HG03103 (cell line): ENCODE results near the gene ACOX3.
"Not testable (repeated sequence)": the region's sequence is repeated elsewhere in the genome, so short reads cannot be mapped to it uniquely, and the experiment has no call there.

ENCODE experiments used
- ATAC-seq: cut with Tn5 transposase; IDR thresholded peaks from one replicate; pipeline ENCODE4 v1.9.1; 2021; ENCODE audit warnings: low read depth; ENCODE audit not compliant: unreplicated experiment

The ACOX3 gene

DNA sequence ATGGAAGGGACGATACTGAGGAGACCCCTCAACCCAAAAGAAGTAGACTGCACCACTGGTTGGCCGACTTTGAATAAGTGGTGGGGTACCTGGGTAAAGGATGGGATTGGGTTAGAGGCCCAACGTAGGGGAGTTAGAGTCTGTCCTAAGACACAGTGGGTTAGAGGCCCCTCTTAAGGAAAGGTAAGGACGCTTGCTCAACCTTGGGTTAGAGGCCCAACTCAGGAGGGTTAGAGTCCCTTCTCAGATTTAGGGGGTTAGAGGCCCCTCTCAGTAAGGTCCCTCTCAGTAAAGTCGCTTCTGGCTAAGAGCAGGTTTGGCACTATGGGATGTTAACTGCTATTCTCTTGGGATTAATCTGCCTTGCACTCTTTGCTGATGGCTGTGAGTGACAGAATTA, 81.3 kb downstream of the ACOX3 start:
- no peak for ATAC-seq

GRCh38 chr4:8356856-8357255, 83.7 kb downstream of the ACOX3 start:
- no peak for ATAC-seq

DNA sequence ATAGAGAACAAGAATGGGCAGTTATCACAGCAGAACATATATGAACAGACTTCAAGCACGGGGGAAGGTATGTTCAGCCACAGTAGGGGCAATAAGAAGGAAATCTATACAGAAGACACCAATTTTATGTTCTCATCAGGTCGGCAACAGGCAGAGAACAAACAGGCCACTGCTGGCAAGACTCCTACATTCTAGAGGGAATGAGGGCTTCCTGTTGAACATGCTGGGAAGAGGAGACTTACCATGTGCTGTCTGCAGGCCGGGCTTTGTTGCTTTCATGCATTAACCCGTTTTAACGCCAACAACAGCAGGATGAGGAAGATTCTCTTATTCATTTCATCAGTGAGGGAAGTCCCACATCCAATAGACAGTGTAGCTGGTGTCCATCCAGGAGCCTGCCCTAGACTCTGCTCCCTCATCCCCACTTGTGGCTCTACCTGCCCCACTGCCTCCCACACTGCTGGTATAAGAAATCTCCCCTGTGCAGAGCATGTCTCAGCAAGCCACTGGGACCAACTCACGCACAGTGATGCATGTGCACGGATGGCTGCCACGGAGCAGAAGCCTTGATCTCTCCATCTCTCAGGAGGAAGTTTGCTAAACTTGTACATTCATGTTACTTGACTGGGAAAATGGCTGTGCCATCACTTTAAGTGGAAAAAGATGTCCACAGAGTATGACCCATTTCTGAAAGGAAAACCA, 84.5 kb downstream of the ACOX3 start:
- ATAC-seq = no peak

DNA sequence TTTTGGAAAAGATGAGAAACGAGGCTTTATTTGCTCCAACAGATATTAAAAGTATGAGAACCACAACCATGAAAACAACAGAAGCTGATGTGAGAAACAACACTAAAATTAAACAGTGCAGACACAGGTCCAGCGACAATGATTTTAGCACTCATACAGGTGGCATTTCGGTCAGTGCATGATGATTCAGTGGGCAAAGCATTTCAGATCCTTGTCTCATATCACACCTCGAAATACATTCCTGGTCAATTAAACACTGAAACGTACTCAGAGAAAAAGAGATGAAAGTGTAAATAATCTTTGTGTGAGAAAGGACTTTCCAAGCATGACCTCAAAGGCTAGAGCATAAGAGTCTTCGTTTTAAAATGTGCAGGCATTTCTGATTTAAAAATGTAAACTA, 85.2 kb downstream of the ACOX3 start:
- ATAC-seq = no peak

- no peak for ATAC-seq
Observed at GRCh38 chr4:8353912-8354453, 86.5 kb downstream of the ACOX3 start.

DNA sequence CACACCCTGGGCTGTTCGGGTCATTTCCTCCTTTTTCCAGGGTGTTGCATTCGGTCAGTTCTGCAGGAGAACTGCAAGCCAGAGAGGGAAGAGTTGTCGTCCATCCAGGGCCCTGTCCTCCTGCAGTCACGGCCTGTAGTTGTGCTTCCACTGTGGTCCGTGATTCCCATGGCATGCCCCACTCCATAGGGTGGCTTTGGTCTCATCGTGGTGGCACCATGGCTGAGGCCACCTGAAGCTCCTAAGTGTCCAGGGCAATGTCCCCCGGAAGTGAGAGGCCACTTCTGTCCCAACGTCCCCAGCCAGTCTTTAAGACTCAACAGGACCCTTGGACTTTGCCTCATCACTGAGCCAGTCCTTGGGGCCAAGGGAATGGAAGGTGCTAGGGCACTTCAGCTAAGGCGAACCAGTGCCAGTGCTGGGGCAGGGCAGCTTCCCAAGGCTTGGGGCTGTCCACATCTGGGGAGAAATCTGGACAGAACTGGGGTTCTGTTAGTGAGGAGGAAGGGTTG, 87.3 kb downstream of the ACOX3 start:
- ATAC-seq = no peak

DNA sequence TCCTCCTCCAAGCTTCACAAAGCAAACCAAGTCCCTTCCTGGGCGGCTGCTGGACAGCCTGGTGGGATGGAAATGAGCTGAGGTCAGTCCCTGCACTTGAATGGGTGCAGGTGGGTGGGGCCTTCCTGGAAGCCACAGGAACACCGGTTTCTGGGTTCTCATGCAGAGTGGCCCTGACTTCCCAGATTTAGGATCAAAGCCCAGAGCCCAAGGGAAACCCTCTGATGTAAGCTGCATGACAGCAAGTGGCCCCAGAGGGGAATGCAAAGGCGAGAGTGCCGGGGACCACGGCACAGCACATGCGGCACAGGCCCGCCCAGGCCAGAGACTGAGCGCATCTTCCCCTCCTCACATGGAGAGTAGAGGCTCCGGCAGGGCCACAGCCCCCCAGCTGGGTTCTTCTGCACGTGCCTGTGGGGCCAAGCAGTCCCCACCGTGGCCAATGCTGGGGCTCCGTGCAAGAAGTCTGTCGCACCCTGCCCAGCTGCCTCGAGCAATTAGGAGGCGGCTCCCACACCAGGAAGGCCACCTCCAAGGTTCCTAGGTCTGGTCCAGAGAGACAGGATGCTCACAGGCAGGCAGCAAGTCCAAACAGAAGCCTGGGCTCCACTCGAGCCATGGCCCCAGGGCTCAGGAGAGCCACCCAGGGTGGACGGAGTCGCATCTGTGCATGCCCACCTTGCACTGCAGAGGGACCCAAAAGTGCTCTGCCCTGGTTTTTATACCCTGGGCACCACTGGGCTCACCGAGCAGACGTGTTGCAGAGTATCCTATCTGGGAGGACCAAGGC, 88.0 kb downstream of the ACOX3 start:
- no peak for ATAC-seq

- no peak for ATAC-seq
Observed at GRCh38 chr4:8351931-8352367, 88.6 kb downstream of the ACOX3 start.

DNA sequence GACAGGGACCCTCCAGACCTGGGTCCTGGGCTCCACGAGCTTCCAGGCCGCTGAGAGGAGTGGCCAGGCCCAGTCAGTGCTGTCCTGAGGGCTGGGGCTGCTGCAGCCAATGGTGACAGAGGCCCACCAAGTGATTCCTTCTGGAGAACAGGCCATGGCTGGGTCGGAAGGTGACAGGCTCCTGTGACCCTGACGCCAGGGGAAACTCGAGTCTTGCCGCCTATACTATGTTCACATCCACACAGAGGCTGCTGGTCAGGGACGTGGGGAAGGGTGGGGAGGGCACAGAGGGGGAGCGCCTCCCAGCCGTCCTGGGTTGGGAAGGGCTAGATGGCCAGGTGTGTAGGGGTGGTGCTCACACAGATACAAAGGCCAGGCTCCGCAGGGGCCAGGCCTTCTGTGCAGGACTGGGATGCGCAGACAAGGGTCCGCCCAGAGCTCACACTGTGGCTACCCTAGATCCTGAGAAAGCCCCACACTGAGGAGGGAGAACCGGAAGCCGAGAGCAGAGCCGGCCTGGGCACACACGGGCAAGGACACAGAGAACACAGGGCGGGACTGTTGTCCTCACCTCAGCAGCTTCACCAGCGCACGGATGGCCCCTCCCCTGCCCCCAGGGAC, 89.6 kb downstream of the ACOX3 start:
- no peak for ATAC-seq

DNA sequence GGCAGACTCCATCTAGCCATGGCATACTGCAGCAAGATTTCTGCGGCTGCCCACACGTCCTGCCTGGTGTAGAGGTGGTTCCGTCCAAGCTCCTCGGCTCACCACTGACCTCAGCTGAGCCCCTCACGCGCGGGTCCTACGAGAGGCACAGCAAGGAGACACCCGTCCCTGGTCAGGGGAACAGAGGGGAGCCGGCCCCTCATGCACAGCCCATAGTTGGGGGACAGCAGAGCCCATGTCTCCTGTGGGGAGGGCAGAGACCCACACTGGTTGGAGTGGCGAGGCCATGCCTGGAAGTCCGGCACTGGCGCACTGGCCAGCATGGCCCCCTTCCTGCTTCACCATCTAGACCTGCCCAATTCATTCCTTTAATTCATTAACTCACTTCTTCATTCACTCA, 90.2 kb downstream of the ACOX3 start:
- no peak for ATAC-seq

- ATAC-seq = no peak
Observed at GRCh38 chr4:8349664-8350236, 90.8 kb downstream of the ACOX3 start.

DNA sequence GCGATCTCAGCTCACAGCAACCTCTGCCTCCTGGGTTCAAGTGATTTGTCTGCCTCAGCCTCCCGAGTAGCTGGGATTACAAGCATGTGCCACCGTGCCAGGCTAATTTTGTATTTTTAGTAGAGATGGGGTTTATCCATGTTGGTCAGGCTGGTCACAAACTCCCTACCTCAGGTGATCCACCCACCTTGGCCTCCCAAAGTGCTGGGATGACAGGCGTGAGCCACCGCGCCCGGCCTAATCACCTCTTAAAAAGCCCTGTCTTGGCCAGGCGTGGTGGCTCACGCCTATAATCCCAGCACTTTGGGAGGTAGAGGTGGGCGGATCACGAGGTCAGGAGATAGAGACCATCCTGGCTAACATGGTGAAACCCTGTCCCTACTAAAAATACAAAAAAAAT, 91.3 kb downstream of the ACOX3 start:
- ATAC-seq = not testable (repeated sequence)

DNA sequence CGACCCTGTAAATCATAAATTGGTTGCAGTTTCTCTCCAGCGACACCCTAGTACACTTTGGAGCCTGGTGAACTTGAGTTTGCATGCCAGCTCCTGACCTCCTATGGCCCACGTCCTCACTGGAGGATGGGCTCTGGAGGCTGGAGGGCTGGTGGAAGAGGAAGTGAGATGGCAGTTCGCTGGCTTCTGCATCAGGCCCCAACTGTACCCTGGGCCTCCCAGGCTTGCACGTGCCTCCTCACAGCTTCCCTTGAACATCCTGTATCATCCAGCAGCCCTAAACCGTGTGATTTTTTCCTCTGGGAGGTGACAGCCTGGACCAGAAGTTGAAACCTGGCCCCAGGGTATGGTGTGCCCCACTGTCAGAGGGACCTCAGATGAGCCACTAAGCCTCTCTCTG, 92.5 kb downstream of the ACOX3 start:
- ATAC-seq = no peak

DNA sequence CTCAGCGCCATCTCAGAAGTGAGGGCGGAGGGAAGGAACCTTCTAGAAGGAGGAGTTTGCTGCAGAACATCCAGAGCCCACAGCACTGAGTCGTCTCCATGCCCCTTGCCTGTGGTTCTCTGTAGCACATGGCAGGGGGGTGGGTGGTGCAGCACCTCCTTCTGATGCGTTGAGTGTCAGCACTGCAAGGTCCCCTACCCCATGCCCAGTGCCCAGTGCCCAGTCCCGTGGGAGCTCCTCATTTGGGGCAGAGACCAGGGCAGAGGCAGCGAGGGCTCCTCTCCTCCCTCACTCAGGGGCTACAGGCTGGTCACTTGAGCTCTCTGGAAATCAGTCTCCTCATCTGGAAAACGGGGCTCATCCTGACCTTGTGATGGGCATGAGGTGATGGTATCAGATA, 92.9 kb downstream of the ACOX3 start:
- ATAC-seq = no peak

DNA sequence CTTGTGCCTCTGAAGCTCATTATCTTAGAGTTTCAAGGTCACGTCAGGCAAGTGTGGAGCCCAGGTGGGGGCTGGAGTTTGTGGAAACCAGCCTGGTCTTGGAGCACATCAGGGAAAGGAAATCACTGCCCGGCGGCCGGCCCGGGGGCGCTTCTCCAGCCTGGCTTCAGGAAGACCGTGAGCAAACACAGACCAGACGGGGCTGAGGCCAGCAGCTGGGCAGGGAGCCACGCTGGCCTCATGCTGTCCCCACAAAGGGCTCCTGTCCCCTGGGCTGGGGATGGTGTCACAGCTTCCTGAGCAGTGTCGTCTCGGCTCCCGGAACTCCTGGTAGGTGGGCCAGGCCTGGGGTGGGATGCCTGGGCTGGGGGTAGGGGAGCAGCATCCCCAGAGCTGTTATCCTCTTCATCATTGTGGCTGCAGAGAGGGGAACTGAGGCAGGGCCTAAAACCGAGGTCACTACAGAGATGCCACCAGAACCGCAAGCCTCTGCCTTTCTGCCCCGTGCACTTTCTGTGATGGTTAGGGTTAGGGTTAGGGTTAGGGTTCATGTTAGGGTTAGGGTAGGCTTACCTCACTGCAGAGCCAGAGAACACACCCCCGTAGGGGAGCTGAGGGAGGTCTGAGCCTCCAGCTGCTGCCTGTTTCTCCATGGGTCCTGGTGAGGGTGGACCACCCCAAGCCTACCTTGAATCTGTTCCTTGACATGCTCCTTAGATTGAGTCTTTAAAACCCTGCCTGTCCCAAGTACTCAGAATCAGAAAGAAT, 93.5 kb downstream of the ACOX3 start:
- no peak for ATAC-seq

- ATAC-seq = no peak
Observed at GRCh38 chr4:8345946-8346814, 94.3 kb downstream of the ACOX3 start.

DNA sequence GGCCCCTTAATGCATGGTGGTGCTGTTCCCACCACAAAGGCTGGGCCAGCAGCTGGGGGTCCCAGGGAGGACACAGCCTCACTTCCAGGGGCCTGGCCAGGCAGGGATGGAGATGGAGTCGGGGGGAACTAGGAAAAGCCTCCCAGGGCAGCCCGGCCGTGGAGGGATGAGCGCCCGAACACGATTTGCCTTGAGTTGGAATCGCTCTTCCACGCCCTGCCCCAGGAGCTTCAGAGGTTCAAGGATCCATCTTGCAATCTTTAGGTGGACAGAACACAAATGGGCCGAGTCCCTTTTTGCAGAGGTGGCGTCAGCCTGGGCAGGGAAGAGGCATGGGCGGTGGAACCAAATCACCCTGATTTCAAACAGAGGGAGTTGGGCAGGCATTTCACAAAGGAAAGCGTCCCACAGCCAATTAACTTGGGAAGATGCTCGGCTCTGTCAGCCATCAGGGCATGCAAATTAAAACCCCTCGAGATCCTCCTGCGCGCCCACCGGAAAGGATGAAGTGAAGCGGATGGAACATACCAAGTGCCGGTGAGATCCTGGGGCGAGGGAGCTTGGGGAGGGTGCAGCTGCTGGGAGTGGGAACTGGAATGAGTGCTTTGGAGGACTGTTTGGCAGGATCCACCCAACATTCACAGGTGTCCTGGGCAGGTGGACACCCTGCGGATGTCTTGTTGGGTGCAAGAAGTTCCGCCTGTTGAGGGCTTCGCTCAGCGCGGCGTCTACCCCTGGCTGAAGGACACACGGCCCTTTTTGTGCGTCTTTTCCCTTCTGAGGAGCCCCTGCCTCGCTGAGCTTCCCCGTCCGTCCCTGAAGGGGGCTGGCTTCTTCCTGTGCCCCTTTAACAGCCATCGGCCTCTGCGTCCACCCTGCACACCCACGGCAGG, 95.2 kb downstream of the ACOX3 start:
- ATAC-seq = no peak

DNA sequence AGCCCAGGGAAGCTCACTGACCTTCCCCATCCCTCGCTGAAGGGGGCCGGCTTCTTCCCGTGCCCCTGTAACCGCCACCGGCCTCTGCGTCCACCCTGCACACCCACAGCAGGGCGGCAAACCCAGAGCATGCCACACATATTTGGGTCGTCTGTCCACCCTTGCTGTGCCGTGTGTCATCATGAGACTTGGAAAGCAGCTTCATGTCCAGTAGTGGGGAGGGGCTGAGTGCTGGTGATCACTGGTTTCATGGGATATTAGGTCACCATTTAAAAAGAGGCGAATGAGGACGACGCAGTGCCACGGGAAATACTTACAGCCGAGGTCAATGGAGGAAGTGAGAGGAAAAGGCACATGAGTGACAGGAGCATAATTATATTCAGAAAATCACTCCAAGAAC, 96.1 kb downstream of the ACOX3 start:
- no peak for ATAC-seq
